K562 (cell line): ENCODE data around the gene DENND6B. TPM values are rescaled to one million over a fixed set of nuclear protein-coding genes. Genes with fewer than 3 reads are reported as not detected.

Experiments
- ATAC-seq: fragments of 200-7000 bp; cut with Tn5 transposase; 3 replicates; pipeline ENCODE4 v1.9.1; 2020; ENCODE audit warnings: moderate library complexity
- BruUV-seq: library from RNA; stranded (reverse); fragments of 400-500 nt; replicated peaks from 2 replicates; lab custom pipeline; 2021; lab: Mats Ljungman, UMichigan
- CTCF ChIA-PET: fragments of 300-600 bp; formaldehyde crosslinking; extraction: SDS; loops from one replicate; lab custom pipeline; 2021; ENCODE audit warnings: low intra/inter-chr PET ratio; lab: Yijun Ruan, JAX
- POLR2A ChIA-PET: fragments of 300-600, 350-650 bp; sonication (Branson Sonifier 250); formaldehyde crosslinking; extraction: SDS; loops from one replicate; lab custom pipeline; 2021; ENCODE audit warnings: antibody characterized with exemption, inconsistent platforms; lab: Yijun Ruan, JAX
- DNase-seq, 4 experiments: peaks; one replicate each; pipeline versions ENCODE4 v3.0.0 to v3.0.0-alpha.2; 2011 to 2018; ENCODE audit warnings: low spot score in 3 of 4, mixed read lengths in 3 of 4; ENCODE audit errors: extremely low read depth in 1 of 4
- FAIRE-seq: peaks from 2 replicates; lab custom pipeline; 2011; peaks lifted over from hg19 to GRCh38; lab: Jason Lieb, UNC
- H2AFZ ChIP-seq: 2 replicates; pipeline ENCODE4 v1.6.0; 2011; ENCODE audit warnings: low read depth, low read length, control low read depth, inconsistent platforms
- H3K27ac ChIP-seq: fragments of 200-600 bp; 3 replicates; pipeline ENCODE4 v1.8.0; 2011; ENCODE audit warnings: low read depth, mild to moderate bottlenecking, control low read depth, inconsistent platforms, low read length, moderate library complexity, mixed read lengths; ENCODE audit errors: extremely low read depth
- H3K27me3 ChIP-seq, 2 experiments: fragments of 300-600 bp in 1 of 2; 2 replicates in 1 of 2; 3 replicates in 1 of 2; pipeline versions ENCODE4 v1.6.0 to v1.8.0; 2011; ENCODE audit warnings: inconsistent platforms in 2 of 2, low read length in 2 of 2, mild to moderate bottlenecking in 1 of 2, mixed read lengths in 1 of 2, moderate library complexity in 1 of 2; ENCODE audit not compliant: control insufficient read depth in 2 of 2, insufficient read depth in 2 of 2
- H3K36me3 ChIP-seq: fragments of 300-600 bp; 3 replicates; pipeline ENCODE4 v1.8.0; 2011; ENCODE audit warnings: mild to moderate bottlenecking, low read length, inconsistent platforms; ENCODE audit not compliant: control insufficient read depth, insufficient read depth
- H3K4me1 ChIP-seq, 2 experiments: fragments of 200-600 bp in 1 of 2; replicated peaks in 1 of 2; 2 replicates in 1 of 2; 3 replicates in 1 of 2; pipeline versions ENCODE4 v1.5.1 to v1.8.0; 2011; ENCODE audit warnings: inconsistent platforms in 2 of 2, low read length in 2 of 2, mild to moderate bottlenecking in 1 of 2, mixed read lengths in 1 of 2, moderate library complexity in 1 of 2; ENCODE audit not compliant: control insufficient read depth in 2 of 2, insufficient read depth in 2 of 2
- H3K4me2 ChIP-seq: 2 replicates; pipeline ENCODE4 v1.6.1; 2011; ENCODE audit warnings: low read length, control low read depth, inconsistent platforms, mixed read lengths; ENCODE audit not compliant: insufficient read depth
- H3K4me3 ChIP-seq: fragments of 200-600 bp; sonication (generic), shearing (Covaris generic); 2 replicates; pipeline ENCODE4 v1.5.1; 2016; ENCODE audit warnings: control low read depth, inconsistent platforms
- H3K79me2 ChIP-seq: fragments of 200-600 bp; 3 replicates; pipeline ENCODE4 v1.8.0; 2011; ENCODE audit warnings: low read length, inconsistent platforms; ENCODE audit not compliant: control insufficient read depth, insufficient read depth
- H3K9ac ChIP-seq, 2 experiments: 2 replicates each; pipeline versions ENCODE4 v1.6.0 to v1.6.1; 2011; ENCODE audit warnings: low read depth in 2 of 2, low read length in 2 of 2, control low read depth in 1 of 2, inconsistent platforms in 1 of 2, mild to moderate bottlenecking in 1 of 2, mixed read lengths in 1 of 2; ENCODE audit not compliant: insufficient read depth in 1 of 2
- H3K9me1 ChIP-seq: one replicate; pipeline ENCODE4 v1.6.0; 2011; ENCODE audit warnings: inconsistent platforms, mild to moderate bottlenecking, low read length, moderate library complexity; ENCODE audit not compliant: control insufficient read depth, insufficient read depth
- H3K9me3 ChIP-seq: replicated peaks from 2 replicates; pipeline ENCODE4 v1.5.1; 2011; ENCODE audit warnings: low read depth, low read length, inconsistent platforms; ENCODE audit not compliant: control insufficient read depth, insufficient read depth
- H4K20me1 ChIP-seq: replicated peaks from 2 replicates; pipeline ENCODE4 v1.6.1; 2011; ENCODE audit warnings: low read length, inconsistent platforms, mixed read lengths; ENCODE audit not compliant: control insufficient read depth, insufficient read depth
- HNRNPK ChIP-seq: fragments of 200-400 bp; formaldehyde crosslinking; IDR thresholded peaks from one replicate; pipeline ENCODE4 v1.6.1; 2018; ENCODE audit warnings: mild to moderate bottlenecking, low read depth, low read length; ENCODE audit not compliant: poor library complexity, severe bottlenecking
- KLF6 ChIP-seq: fragments of 250-450 bp; sonication (Bioruptor Pico); IDR thresholded peaks from 2 replicates; pipeline ENCODE4 v1.4.0; 2020; ENCODE audit warnings: mild to moderate bottlenecking, moderate library complexity, borderline replicate concordance
- MYBL2 ChIP-seq, 2 experiments: fragments of 450-650 bp in 1 of 2; sonication (generic) in 1 of 2; formaldehyde crosslinking in 1 of 2; IDR thresholded peaks; 2 replicates each; pipeline versions ENCODE4 v1.6.1 to v1.8.1; 2017 to 2022; ENCODE audit warnings: borderline replicate concordance in 1 of 2, inconsistent platforms in 1 of 2, low read depth in 1 of 2, mild to moderate bottlenecking in 1 of 2, missing genetic modification reagents in 1 of 2, moderate library complexity in 1 of 2
- NUFIP1 ChIP-seq: fragments of 450-650 bp; IDR thresholded peaks from 2 replicates; pipeline ENCODE4 v1.6.1; 2018; ENCODE audit not compliant: partially characterized antibody
- POLR2B ChIP-seq: fragments of 450-650 bp; IDR thresholded peaks from 2 replicates; pipeline ENCODE4 v1.6.1; 2018; ENCODE audit warnings: low read depth; ENCODE audit not compliant: partially characterized antibody
- POLR3G ChIP-seq: IDR thresholded peaks from 2 replicates; pipeline ENCODE4 v1.6.1; 2011; ENCODE audit not compliant: insufficient read length, insufficient replicate concordance; ENCODE audit errors: extremely low read depth
- ZC3H11A ChIP-seq: IDR thresholded peaks from 2 replicates; pipeline ENCODE4 v1.6.1; 2012; ENCODE audit warnings: low read depth, low read length, improper control_type of control experiment
- WGBS: fragments of 100-300 bp; shearing (Covaris generic); methylation state at CpG from one replicate; pipeline ENCODE4 v1.1.6; 2016; ENCODE audit warnings: low coverage, mixed read lengths; ENCODE audit not compliant: insufficient coverage; ENCODE audit errors: missing lambda C conversion rate; 5-methylcytosine and 5-hydroxymethylcytosine counted together
- in situ Hi-C: fragments of 300-500 bp; cut with MboI; formaldehyde crosslinking; loops from 4 replicates; pipeline ENCODE4 v1.15.0; 2018; ENCODE audit warnings: inconsistent platforms, mixed read lengths
- intact Hi-C: fragments of 100-400 bp; cut with micrococcal nuclease; formaldehyde crosslinking; loops from 2 replicates; pipeline ENCODE4 v1.14.2; 2022
- polyA plus RNA-seq, 8 experiments: library from polyadenylated mRNA; depleted of rRNA in 4 of 8; stranded (reverse) in 5 of 8; unstranded in 3 of 8; fragments of >200 nt; fragmentation: Nextera tagmentation in 2 of 8; fragmentation: Illumina TruSeq in 1 of 8; extraction: Ambion mirVana in 2 of 8; extraction: Trizol in 1 of 8; gene quantifications; 2 replicates each; pipeline versions ENCODE4 v1.2.1 to v1.2.3, GENCODE V29; 2011 to 2014; ENCODE audit warnings: inconsistent platforms in 1 of 8, missing spikeins in 1 of 8
- total RNA-seq, 7 experiments: library from RNA; depleted of rRNA in 6 of 7; stranded (reverse); fragments of >200 nt in 6 of 7; fragmentation: Illumina TruSeq in 2 of 7; extraction: Trizol in 2 of 7; gene quantifications; 2 replicates each; pipeline versions ENCODE4 v1.2.1 to v1.2.3, GENCODE V29; 2011 to 2021; ENCODE audit warnings: low replicate concordance in 1 of 7
- TF ChIP-seq, protein P1 (sequence below): sonication (generic); formaldehyde crosslinking; IDR thresholded peaks from 2 replicates; pipeline ENCODE4 v1.8.0; 2022; ENCODE audit warnings: mild to moderate bottlenecking, missing genetic modification reagents

DENND6B gene
- total and polyA plus RNA-seq, 9 of the 15 experiments (the other 6 are each of a cell fraction or from before 2014, with no cell fraction given), result 0.07 to 3.7 (median 1.5) TPM

DNA sequence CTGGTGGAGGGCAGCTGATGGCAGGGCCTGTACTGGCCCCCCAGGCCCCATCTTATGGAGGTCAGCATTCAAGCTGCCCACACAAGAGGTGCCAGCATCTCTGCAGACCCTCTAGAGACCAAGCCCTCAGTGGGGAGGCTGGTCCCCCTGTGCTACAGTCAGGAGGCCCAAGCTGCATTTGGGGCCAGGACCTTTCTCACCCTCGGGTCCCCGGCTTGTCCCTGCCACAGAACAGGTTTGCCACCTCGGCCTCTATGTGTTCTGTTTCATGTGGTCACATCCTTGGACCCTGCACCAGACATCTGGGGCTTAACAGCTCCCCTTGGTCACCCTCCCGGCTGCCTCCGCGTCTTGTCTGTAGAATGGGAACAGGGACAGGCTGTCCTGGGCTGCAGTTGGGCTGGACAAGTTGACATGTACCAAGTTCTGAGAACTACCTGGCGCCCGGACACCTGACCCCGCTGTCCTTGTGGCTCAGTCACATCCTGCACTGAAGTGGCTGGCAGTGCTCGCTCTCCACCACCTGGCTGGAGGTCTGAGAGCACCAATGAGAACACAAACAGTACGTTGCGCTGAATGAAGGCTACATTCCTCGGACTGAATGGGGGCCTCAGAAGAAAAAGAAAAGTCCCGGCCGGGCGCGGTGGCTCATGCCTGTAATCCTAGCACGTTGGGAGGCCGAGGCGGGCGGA lies 16.6 kb downstream of the DENND6B start:
- intact Hi-C loops, result no loop called here
- no TSS peak for BruUV-seq
- no peak overlapping the region for H3K27ac ChIP-seq
- H2AFZ ChIP-seq, result no peak overlapping the region
- no peaks in the 10 kb centered on the region for H3K27me3 ChIP-seq
- H4K20me1 ChIP-seq, result no peaks in the 10 kb centered on the region
- ATAC-seq, result no peak
- CTCF ChIA-PET, result no interaction called here
- peaks cover 20% of the 10 kb centered on the region for H3K79me2 ChIP-seq
- no peak overlapping the region for H3K4me2 ChIP-seq
- H3K9me1 ChIP-seq, result no peaks in the 10 kb centered on the region
- H3K9ac ChIP-seq, result no peak overlapping the region; a peak in 1 of 4 replicates
- in situ Hi-C loops, result no loop called here
- no peaks in the 10 kb centered on the region for H3K36me3 ChIP-seq
- DNase-seq, result no peak
- no peaks in the 10 kb centered on the region for H3K9me3 ChIP-seq
- H3K4me1 ChIP-seq, result peaks cover 25 to 86% of the 10 kb centered on the region in 2 experiments
- POLR2A ChIA-PET, result interaction anchor here (1.3 kb wide), 1 partner anchor 9 kb away, joined by 3 read pairs; no protein-coding TSS in a partner anchor
- WGBS, result 77% methylated on average over 11 of the region's 21 CpGs
- no peak overlapping the region for H3K4me3 ChIP-seq
- FAIRE-seq, result no peak
- TF ChIP-seq HNRNPK, result no peak
- no peak for TF ChIP-seq KLF6
- TF ChIP-seq, protein P1, sequence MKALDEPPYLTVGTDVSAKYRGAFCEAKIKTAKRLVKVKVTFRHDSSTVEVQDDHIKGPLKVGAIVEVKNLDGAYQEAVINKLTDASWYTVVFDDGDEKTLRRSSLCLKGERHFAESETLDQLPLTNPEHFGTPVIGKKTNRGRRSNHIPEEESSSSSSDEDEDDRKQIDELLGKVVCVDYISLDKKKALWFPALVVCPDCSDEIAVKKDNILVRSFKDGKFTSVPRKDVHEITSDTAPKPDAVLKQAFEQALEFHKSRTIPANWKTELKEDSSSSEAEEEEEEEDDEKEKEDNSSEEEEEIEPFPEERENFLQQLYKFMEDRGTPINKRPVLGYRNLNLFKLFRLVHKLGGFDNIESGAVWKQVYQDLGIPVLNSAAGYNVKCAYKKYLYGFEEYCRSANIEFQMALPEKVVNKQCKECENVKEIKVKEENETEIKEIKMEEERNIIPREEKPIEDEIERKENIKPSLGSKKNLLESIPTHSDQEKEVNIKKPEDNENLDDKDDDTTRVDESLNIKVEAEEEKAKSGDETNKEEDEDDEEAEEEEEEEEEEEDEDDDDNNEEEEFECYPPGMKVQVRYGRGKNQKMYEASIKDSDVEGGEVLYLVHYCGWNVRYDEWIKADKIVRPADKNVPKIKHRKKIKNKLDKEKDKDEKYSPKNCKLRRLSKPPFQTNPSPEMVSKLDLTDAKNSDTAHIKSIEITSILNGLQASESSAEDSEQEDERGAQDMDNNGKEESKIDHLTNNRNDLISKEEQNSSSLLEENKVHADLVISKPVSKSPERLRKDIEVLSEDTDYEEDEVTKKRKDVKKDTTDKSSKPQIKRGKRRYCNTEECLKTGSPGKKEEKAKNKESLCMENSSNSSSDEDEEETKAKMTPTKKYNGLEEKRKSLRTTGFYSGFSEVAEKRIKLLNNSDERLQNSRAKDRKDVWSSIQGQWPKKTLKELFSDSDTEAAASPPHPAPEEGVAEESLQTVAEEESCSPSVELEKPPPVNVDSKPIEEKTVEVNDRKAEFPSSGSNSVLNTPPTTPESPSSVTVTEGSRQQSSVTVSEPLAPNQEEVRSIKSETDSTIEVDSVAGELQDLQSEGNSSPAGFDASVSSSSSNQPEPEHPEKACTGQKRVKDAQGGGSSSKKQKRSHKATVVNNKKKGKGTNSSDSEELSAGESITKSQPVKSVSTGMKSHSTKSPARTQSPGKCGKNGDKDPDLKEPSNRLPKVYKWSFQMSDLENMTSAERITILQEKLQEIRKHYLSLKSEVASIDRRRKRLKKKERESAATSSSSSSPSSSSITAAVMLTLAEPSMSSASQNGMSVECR, result no peak
- no peak for TF ChIP-seq ZC3H11A
- no peak for TF ChIP-seq POLR2B
- no peak for TF ChIP-seq POLR3G
- TF ChIP-seq NUFIP1, result no peak
- no peak for TF ChIP-seq MYBL2 (IDR thresholded peaks at IDR 0.05; ENCODE audit: low read depth)
- TF ChIP-seq MYBL2 (CRISPR knock-in tag; IDR thresholded peaks at IDR 0.05; ENCODE audit: borderline replicate concordance), result no peak
